Stimulated activated CD8-positive, alpha-beta memory T cell treated with anti-CD3 and anti-CD28 coated beads, Interleukin-4, amount 100 ng/mL, for 24 hours (primary cell): ENCODE measurements around the gene GNAZ.

Experiments used
- DNase-seq: peaks from one replicate; pipeline ENCODE4 v3.0.0-alpha.2; 2020; ENCODE audit warnings: low read depth

The GNAZ gene

DNA sequence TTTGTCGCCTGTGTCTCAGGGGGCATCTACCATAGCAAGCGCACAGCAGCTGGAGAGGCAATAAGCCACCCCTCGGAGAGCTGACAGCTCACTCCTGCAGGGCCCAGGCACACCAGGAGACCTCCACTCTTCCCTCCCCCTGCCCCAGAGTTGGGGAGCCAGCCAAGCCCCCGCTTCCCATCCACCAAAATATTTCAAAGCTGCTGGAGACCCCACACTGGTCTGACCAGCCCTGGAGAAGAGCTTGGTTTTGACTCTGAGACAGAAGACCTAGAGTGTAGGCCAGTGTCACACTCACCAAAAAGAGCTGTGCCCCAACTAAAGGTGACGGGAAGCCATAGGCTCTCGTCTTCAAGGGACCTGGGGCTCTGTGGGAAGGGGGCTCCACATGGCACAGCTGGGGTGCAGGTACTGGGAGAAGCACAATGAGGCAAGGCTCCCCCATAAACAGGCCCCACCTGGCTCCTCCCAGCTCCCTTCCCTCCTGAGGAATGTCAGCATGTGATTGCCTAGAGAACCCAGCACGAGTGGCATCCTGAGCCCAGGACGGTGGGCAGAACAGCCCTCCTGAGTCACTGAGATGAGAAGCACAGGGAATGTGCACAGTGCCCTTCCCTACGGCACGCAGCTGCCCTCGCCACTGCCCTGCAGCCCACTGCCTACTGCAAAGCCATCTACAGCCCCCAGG, 5.8 kb upstream of the GNAZ start:
- no peak for DNase-seq

DNA sequence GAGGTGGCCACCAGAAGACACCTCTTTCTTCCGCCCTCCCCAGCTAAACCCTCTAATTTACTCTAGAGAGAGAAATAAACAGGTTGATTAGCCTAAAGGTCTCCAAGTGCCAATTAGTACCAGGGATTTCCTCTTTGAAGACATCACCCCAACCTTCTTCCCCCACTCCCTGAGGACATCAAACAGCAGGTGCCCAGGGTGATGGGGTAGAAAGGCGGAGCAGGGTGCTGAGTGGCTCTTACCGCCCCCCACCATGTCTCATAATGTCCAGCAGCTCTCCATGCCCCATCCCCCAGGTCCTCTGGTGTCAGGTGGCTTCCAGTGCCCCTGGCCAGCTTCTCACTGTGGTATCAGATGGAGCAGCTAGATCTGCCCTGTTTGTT, 5.3 kb upstream of the GNAZ start:
- no peak for DNase-seq

DNA sequence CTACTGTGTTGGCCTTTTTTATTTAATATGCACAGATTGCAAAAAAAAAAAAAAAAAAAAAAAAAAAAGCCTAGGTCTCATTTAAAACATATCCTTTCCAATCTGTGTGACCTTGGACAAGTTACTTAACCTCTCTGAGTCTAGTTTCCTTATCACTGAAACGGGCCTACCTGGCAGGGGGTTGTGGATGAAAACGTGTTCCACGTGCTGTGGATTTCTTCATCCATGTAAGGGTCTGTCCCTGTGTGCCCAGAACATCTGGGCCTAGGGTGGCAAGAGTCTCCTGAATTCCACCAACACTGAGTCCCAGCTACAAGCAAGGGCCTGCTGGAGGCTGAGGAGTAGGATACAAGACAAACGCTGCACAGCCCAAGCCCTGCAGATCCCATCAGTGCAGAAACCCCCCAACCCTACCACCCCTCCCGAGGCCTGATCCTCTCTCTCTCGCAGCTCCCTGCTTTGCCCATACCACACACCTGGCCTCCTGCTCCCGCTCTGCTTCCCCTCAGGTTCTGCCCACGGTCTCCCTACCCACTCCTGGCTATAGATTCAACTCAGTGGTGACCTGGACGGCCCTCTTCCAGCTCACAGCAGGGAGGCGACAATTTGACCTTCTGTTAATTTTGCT, 4.7 kb upstream of the GNAZ start:
- no peak for DNase-seq

DNA sequence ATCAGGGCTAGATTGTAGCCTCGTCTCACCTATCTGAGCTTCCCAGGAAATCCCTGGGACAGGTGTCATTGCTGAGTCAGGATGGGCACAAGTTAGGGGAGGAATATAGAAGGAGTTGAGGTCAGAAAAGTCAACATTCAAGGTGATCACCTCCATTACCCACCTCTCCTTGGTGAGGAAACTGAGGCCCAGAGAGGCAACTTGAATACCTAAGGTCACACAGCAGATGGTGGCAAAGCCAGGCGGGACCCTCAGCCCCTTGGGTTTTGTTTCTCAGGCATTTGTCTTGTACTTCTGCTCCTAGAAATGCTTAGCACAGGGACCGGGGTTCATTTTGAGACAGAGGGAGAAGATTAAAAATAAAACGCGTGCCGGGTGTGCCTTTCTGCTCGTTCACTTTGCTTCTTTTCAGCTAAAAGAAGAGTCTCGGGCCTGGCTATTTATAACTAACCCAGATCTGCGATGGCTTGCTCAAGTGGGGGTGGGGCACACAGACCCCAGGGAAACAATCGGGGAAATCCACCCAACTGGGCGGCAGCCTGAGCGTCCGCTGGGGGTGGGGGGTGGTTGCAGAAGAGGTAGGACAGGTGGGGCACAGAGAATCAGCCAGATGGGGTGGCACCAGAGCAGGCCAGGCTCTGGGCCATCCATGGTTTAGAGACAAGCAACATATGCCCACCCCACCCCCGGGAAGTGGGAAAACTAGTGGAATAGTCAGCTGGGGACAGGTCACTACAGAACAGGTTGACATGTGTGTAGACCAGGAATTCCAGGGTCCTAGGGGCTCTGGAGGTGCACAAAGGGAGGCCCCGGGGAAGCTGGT, 3.9 kb upstream of the GNAZ start:
- DNase-seq, result no peak

DNA sequence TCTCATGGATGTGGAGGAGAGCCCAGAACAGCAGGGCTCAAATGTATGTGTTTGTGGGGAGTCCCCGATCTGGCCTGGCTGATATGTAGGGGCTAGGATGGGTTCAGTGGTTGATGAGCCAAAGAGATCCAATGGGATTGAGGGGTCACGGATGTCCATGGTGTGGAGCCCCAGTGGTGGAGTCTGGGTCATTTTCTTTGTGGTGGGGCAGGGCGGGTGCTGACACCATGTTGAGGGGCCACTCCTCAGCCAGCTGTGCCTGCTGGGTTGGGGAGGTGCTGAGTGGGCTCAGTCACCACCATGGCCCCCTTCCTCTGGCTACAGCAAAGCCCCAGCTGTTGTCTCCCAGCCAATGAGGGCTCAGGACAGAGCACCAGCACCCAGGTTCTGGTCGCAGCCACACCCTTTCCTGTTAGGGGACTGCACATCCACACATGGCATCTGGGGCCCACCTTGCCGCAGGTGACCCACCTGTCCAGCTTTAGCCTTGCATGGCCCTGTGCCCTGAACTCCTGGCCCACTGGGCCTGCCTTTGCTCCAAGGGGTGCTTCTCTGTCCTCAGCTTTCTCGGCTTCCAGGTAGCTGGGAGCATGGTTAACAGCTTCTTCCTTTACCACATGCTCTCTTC, 3.2 kb upstream of the GNAZ start:
- no peak for DNase-seq

DNA sequence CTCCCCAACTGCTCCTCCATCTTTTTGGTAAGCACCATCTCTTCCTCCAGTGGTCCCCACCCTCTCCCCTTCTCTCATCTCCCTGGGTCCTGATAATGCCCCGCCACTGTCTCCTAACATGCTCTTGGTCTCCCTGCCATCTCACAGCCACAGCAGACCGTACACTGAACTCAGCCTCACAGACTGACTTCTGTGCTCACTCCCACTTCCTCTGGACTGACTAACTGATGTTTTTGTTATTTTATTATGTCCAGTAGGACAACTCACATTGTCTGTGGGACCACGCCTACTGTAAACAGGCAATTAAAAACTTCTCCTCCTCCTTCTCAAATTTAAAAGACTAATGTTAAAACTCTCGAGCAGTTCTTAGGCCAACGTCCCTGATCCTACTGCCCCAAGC, 2.6 kb upstream of the GNAZ start:
- DNase-seq, result no peak

- DNase-seq, result no peak
Measured at GRCh38 chr22:23068096-23068831, 2.1 kb upstream of the GNAZ start.

DNA sequence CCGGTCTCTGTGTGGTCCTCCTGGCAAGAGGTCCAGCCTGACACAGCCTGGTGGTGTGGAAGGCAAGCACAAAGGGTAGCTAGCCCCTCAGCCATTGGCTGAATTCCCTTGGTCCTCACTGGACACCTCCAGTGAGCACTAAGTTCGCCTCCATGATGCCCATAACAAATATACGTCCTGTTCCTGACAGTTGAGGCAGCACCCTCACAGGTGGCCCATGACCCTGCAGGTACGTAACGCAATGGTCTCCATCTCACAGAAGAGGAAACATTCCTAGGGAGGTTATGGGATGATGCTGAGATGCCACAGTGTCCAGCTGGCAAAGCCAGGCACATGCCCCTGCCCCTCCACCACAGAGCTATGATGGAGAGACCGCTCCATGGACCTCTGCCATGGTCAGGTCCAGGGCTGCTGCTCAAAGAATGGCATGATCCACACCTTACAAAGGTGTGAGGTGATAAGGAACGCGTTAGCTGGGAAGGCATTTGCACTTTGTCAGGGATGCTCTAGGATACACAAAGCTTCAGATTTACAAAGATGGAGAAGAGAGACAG, 1.4 kb upstream of the GNAZ start:
- DNase-seq, result no peak

- DNase-seq, result peak; percentile 87
Measured at GRCh38 chr22:23069502-23070357, 589 bp upstream of the GNAZ start.

DNA sequence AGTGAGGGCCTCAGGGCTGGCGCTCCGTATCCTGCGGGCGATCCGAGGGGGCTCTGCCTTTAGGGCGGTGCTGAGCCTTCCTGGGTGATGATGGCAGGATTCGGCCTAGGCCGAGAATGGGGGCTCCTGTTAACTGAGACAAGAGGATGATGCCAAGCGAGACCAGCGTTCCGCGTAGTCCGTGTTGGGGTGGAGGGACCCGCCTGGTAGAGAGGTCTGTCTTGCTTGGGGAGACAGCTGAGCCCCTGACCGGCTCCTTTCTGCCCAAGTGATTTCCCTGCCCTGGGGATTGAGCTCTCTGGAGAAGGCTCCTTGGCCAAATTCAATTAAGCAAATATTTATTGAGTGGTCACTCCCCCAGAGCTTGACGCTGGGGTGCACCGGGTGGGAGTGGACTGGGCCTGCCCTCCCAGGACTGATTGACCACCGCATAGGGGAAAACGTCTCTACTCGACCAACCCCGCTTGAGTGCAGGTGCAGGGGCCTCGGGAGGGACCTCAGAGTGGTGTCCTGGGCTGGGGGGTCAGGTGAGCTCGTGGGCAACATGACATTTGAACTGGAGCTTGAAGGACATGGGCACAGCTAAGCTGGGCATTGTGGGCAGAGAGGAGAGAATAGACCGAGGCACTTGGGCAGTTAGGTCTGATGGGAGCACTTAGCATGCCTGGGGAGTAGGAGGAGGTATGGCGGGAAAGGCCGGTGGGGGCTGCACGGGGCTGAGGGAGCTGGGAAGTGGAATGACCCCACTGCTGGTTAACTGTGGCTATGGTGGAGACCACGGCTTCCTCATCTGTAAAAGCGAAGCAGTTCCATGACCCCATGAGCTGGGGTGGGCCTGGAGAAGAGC, 1.1 kb downstream of the GNAZ start:
- no peak for DNase-seq

GRCh38 chr22:23072077-23072910, 2.0 kb downstream of the GNAZ start:
- no peak for DNase-seq

GRCh38 chr22:23072911-23073491, 2.7 kb downstream of the GNAZ start:
- DNase-seq, result no peak

GRCh38 chr22:23073526-23074229, 3.4 kb downstream of the GNAZ start:
- no peak for DNase-seq

DNA sequence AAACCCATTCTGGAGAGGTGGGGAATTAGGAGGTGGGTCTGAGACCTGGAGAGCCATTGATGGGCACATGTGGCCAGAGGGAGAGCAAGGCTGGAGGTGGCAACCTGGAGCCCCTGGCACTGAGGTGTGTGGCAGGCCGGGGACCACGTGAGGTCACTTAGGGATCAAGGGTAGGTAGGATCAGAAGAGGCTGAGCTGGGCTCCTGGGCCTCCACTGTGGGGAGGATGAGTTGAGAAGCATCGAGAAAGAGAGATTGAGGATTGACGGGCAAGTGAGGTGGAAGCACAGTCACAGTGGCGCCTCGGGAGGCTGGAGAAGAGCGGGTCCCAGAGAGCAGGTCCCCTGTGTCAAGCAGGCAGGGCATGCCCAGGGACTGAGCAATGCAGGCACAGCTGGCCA, 4.1 kb downstream of the GNAZ start:
- DNase-seq, result no peak

GRCh38 chr22:23075050-23075449, 4.7 kb downstream of the GNAZ start:
- no peak for DNase-seq

DNA sequence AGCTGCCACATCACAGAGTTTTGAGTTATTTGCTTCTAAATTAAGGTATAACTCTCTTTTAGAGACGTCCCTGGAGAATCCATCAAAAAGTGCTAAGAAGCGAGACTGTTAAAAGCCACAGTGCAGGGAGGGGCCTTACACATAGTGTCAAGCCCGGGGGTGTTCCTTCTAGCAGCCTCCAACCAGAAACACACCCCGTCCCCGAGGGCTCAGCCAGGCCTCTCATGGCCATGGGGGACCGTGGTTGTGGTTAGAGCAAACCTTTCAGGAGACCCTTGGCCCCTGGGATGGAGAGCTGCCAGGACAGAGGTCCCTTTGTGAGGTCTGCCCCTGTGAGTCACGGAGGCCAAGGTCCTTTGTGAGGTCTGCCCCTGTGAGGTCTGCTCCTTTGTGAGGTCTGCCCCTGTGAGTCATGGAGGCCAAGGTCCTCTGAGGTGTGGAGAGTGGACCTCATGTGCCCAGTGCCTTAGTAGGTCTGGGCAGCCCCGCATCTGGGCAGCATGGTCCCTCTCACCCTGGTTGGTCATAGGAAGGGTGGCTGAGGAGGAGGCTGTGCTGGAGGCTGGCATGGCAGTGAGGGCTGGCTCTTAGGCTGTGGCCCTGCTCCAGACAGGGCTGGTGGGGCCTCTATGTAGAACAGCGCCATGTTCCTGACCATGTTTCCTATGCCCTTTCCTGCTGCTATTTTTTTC, 5.4 kb downstream of the GNAZ start:
- no peak for DNase-seq

- DNase-seq, result no peak
Measured at GRCh38 chr22:23076896-23077572, 6.7 kb downstream of the GNAZ start.
